Bronchial epithelial cell (primary cell): ENCODE data around the gene PDE6B. TPM values are rescaled to one million over a fixed set of nuclear protein-coding genes. Genes with fewer than 3 reads are reported as not detected.
"Not testable (repeated sequence)": the region's sequence is repeated elsewhere in the genome, so short reads cannot be mapped to it uniquely, and the experiment has no call there.

Experiments used
- DNase-seq: peaks from one replicate; pipeline ENCODE4 v3.0.0-alpha.2; 2010; ENCODE audit warnings: low read depth
- FAIRE-seq: peaks from 2 replicates; lab custom pipeline; 2011; peaks lifted over from hg19 to GRCh38; lab: Jason Lieb, UNC
- H3K27me3 ChIP-seq: 2 replicates; pipeline ENCODE4 v1.5.1; 2011; ENCODE audit warnings: low read length; ENCODE audit not compliant: control insufficient read depth, insufficient read depth
- H3K36me3 ChIP-seq: 2 replicates; pipeline ENCODE4 v1.5.1; 2011; ENCODE audit warnings: low read length; ENCODE audit not compliant: control insufficient read depth, insufficient read depth
- H3K4me3 ChIP-seq: 2 replicates; pipeline ENCODE4 v1.5.1; 2011; ENCODE audit warnings: mild to moderate bottlenecking, low read depth, low read length, control low read depth
- CTCF ChIP-seq: IDR thresholded peaks from 2 replicates; pipeline ENCODE4 v1.5.1; 2011; ENCODE audit warnings: mild to moderate bottlenecking, moderate library complexity, low read length, control low read depth, inconsistent platforms; ENCODE audit not compliant: insufficient read depth, severe bottlenecking
- total RNA-seq: library from RNA; depleted of rRNA; stranded (reverse); fragments of >200 nt; gene quantifications from 2 replicates; pipeline ENCODE4 v1.2.1, GENCODE V29; 2014

The PDE6B gene
- total RNA-seq, 1 donor from 2014 or later, result not detected

- no peak overlapping the region for H3K4me3 ChIP-seq
- TF ChIP-seq CTCF, result no peak
- no peaks in the 10 kb centered on the region for H3K36me3 ChIP-seq
- DNase-seq (no peak), FAIRE-seq (peak; percentile 99)
- no peaks in the 10 kb centered on the region for H3K27me3 ChIP-seq
Measured at GRCh38 chr4:632196-632790, 6.9 kb downstream of the PDE6B start.

- Histone ChIP-seq H3K27me3 (no peaks in the 10 kb centered on the region), H3K36me3 (no peaks in the 10 kb centered on the region), H3K4me3 (no peak overlapping the region)
- no peak for DNase-seq
- no peak for FAIRE-seq
- no peak for TF ChIP-seq CTCF
Measured at GRCh38 chr4:632926-633325, 7.6 kb downstream of the PDE6B start.

GRCh38 chr4:633406-633805 lies 8.0 kb downstream of the PDE6B start:
- DNase-seq (no peak), FAIRE-seq (no peak)
- Histone ChIP-seq H3K36me3 (no peaks in the 10 kb centered on the region), H3K27me3 (no peaks in the 10 kb centered on the region), H3K4me3 (no peak overlapping the region)
- no peak for TF ChIP-seq CTCF

GRCh38 chr4:633976-634598 lies 8.7 kb downstream of the PDE6B start:
- Histone ChIP-seq H3K27me3 (no peaks in the 10 kb centered on the region), H3K36me3 (no peaks in the 10 kb centered on the region), H3K4me3 (no peak overlapping the region)
- no peak for DNase-seq
- TF ChIP-seq CTCF, result no peak
- no peak for FAIRE-seq

GRCh38 chr4:634599-634985 lies 9.2 kb downstream of the PDE6B start:
- TF ChIP-seq CTCF, result no peak
- FAIRE-seq (no peak), DNase-seq (no peak)
- Histone ChIP-seq H3K27me3 (no peaks in the 10 kb centered on the region), H3K36me3 (no peaks in the 10 kb centered on the region), H3K4me3 (no peak overlapping the region)

GRCh38 chr4:635066-635835 lies 9.9 kb downstream of the PDE6B start:
- DNase-seq, H3K4me3 ChIP-seq, H3K36me3 ChIP-seq, H3K27me3 ChIP-seq, FAIRE-seq: not testable (repeated sequence)
